Measurements from ENCODE around the gene DNAJC13. TPM values are rescaled to one million over a fixed set of nuclear protein-coding genes. Genes with fewer than 3 reads are reported as not detected.

Gene DNAJC13
- total RNA-seq, 1 experiment from 2014 or later = 18.1 TPM

DNA sequence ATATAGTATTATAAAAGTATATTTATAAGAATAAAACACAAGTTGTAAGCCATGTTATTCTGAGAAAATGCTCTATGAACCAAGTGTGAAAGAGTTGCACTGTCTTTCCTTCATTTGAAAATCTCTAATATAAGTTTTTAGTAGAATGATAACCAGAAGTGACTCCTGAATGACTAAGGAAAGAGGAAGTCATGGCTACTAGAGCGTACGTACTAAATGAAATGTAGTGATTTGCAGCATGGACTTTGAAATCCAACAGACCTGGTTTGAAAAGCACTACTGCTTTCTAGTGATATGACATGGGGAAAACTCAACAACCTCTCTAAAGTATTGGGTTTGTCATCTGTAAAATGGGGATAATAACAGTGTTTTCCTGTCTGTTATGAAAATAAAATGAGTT is 10.3 kb upstream of the DNAJC13 start:
- Mint-ChIP-seq H3K36me3 (ENCODE audit: insufficient read depth in 1 of 3, low read depth in 3 of 3) (no peaks in the 10 kb centered on the region), H3K27me3 (ENCODE audit: low read depth) (no peaks in the 10 kb centered on the region), H3K4me3 (no peak overlapping the region), H3K4me1 (peaks cover 0 to 3% of the 10 kb centered on the region in 2 experiments; a peak in 2 of 4 replicates), H3K9me3 (no peaks in the 10 kb centered on the region), H3K27ac (no peak overlapping the region)
- Histone ChIP-seq H2AFZ (ENCODE audit: low read length) (no peak overlapping the region), H3K9me3 (ENCODE audit: control insufficient read depth, low read depth, low read length) (no peaks in the 10 kb centered on the region), H2BK12ac (ENCODE audit: insufficient read length, low read depth, low read length) (no peak overlapping the region), H2BK120ac (ENCODE audit: low read depth, low read length, poor library complexity, severe bottlenecking) (no peak overlapping the region), H4K20me1 (ENCODE audit: control insufficient read depth, insufficient read depth, insufficient read length) (no peaks in the 10 kb centered on the region), H4K91ac (ENCODE audit: insufficient read length, low read depth, low read length) (no peak overlapping the region), H2AK5ac (ENCODE audit: insufficient read length, low read length) (no peak overlapping the region), H3K79me1 (ENCODE audit: insufficient read depth, low read depth, low read length, poor library complexity, severe bottlenecking) (no peaks in the 10 kb centered on the region), H3K27me3 (ENCODE audit: insufficient read depth, low read length) (no peaks in the 10 kb centered on the region), H3K27ac (ENCODE audit: insufficient read length, low read depth, low read length) (no peak overlapping the region), H2BK20ac (ENCODE audit: low read depth, low read length, poor library complexity, severe bottlenecking) (no peak overlapping the region), H2BK5ac (ENCODE audit: insufficient read length, low read length) (no peak overlapping the region), H3K23me2 (ENCODE audit: insufficient read length, low read depth, low read length, poor library complexity, severe bottlenecking) (no peaks in the 10 kb centered on the region), H3K79me2 (ENCODE audit: insufficient read depth, low read length) (no peaks in the 10 kb centered on the region), H3K9ac (ENCODE audit: extremely low read depth, insufficient read length, low read length) (no peak overlapping the region), H3T11ph (ENCODE audit: low read length) (no peak overlapping the region), H3K14ac (ENCODE audit: insufficient read depth, low read length) (no peak overlapping the region), H3K4me1 (ENCODE audit: insufficient read depth, low read length) (no peaks in the 10 kb centered on the region), H4K5ac (ENCODE audit: insufficient read length, low read depth, low read length) (no peak overlapping the region), H3K18ac (ENCODE audit: insufficient read length, low read depth, low read length) (no peak overlapping the region), H3K4ac (ENCODE audit: low read depth, low read length) (no peak overlapping the region), H4K8ac (replicated peaks; ENCODE audit: insufficient read length, low read depth, low read length) (no peak overlapping the region), H3K23ac (ENCODE audit: insufficient read length, low read depth, low read length) (no peak overlapping the region), H3K4me2 (ENCODE audit: insufficient read depth, insufficient read length, low read length) (no peak overlapping the region), H2BK15ac (ENCODE audit: low read depth, low read length) (no peak overlapping the region), H3K56ac (ENCODE audit: insufficient read length, low read depth, low read length) (no peak overlapping the region)
- no peak for DNase-seq
- WGBS (ENCODE audit: extremely low coverage, insufficient read length, low lambda C conversion rate) = no CpG with 5 or more reads among the region's 2 CpGs
- TF ChIP-seq, protein P1, sequence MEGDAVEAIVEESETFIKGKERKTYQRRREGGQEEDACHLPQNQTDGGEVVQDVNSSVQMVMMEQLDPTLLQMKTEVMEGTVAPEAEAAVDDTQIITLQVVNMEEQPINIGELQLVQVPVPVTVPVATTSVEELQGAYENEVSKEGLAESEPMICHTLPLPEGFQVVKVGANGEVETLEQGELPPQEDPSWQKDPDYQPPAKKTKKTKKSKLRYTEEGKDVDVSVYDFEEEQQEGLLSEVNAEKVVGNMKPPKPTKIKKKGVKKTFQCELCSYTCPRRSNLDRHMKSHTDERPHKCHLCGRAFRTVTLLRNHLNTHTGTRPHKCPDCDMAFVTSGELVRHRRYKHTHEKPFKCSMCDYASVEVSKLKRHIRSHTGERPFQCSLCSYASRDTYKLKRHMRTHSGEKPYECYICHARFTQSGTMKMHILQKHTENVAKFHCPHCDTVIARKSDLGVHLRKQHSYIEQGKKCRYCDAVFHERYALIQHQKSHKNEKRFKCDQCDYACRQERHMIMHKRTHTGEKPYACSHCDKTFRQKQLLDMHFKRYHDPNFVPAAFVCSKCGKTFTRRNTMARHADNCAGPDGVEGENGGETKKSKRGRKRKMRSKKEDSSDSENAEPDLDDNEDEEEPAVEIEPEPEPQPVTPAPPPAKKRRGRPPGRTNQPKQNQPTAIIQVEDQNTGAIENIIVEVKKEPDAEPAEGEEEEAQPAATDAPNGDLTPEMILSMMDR (conservative IDR thresholded peaks at IDR 0.05) = no peak
